ENCODE data around the gene SMPD2.

The SMPD2 gene

DNA sequence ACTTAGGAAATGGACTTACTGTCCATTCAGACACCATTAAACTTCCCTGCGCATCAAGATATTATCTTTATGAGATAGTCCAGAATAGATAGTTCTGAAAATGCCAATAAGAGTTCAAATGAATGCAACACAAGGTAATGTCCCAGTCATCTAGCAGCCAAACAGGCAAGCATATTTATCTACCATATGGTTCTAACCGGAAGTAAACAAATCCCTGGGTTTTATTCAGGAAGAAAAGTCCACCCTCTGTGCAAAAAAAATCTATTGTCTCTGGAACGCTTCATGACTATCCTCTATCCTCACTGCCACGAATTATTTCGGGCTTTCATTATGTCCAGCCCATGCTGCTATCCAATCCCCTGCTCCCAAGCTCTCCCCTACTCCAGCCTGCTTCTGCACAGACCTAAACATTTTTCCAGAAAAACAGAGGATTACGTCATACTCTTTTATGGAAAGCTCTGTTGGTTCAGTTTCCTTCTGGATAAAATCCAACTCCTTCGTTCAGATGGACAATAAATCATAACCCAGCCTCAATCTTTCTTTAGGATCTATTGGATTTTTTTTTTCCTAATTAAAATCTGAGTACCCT is 11.5 kb upstream of the SMPD2 start:
- H3K4me3 ChIP-seq (ENCODE audit: low read depth in 1 of 2, low read length in 2 of 2) = peak overlapping the region; percentile 2 to 41
- no peaks in the 10 kb centered on the region for H3K4me1 ChIP-seq (ENCODE audit: control insufficient read depth in 1 of 2, insufficient read depth in 2 of 2, low read length in 2 of 2)
- H3K27me3 ChIP-seq (ENCODE audit: low read depth, low read length) = no peaks in the 10 kb centered on the region
- H3K36me3 ChIP-seq (ENCODE audit: control insufficient read depth in 1 of 2, insufficient read depth in 2 of 2, low read length in 2 of 2) = no peaks in the 10 kb centered on the region
- H3K27ac ChIP-seq (ENCODE audit: low read length) = no peak overlapping the region
- H3K9me3 ChIP-seq (ENCODE audit: control insufficient read depth in 1 of 2, low read length in 2 of 2) = no peaks in the 10 kb centered on the region

DNA sequence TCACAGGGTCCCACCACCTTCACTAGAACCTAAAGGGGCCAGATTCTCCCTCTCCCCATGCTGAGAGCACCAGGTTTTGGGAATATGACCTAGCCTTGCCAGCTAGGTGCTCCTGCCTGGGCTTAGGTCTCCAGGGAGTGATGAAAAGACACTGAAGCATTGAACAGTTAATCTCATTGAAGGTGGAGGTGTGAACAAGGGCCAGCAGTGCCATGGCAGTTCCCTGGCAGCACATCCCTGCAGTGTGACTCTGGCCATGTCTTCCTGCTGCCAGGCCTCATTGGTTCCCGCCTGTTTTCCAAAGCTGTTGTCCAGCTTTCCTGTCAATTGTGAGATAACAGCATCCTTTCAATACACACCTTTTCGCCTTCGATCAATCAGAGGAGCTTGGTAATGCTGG is 11.0 kb upstream of the SMPD2 start:
- Histone ChIP-seq H3K9me3 (ENCODE audit: control insufficient read depth in 1 of 2, low read length in 2 of 2) (no peaks in the 10 kb centered on the region), H3K27ac (ENCODE audit: low read length) (no peak overlapping the region), H3K36me3 (ENCODE audit: control insufficient read depth in 1 of 2, insufficient read depth in 2 of 2, low read length in 2 of 2) (no peaks in the 10 kb centered on the region), H3K4me1 (ENCODE audit: control insufficient read depth in 1 of 2, insufficient read depth in 2 of 2, low read length in 2 of 2) (no peaks in the 10 kb centered on the region), H3K4me3 (ENCODE audit: low read depth in 1 of 2, low read length in 2 of 2) (no peak overlapping the region), H3K27me3 (ENCODE audit: low read depth, low read length) (no peaks in the 10 kb centered on the region)

DNA sequence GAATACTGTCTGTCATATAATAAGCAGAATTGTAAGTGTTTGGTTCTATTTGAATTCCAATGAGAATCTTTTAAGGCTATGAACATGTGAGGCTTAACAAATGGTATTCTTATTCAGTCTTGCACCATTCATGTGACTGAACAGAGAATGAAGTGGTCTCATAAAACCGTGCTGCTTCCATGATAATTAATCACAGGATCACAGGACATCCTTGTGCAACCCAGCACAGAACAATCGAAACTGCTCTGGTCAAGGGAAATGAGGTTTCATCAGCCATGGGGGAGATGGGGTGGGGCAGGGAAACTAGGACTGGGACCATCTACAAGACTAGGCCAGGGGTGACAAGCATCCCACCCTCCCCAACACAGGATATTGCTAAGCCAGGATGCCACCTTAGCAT is 6.1 kb upstream of the SMPD2 start:
- H3K27me3 ChIP-seq (ENCODE audit: low read depth, low read length) = no peaks in the 10 kb centered on the region
- H3K9me3 ChIP-seq (ENCODE audit: control insufficient read depth in 1 of 2, low read length in 2 of 2) = no peaks in the 10 kb centered on the region
- H3K4me3 ChIP-seq (ENCODE audit: low read depth in 1 of 2, low read length in 2 of 2) = no peak overlapping the region
- no peak overlapping the region for H3K27ac ChIP-seq (ENCODE audit: low read length)
- no peaks in the 10 kb centered on the region for H3K4me1 ChIP-seq (ENCODE audit: control insufficient read depth in 1 of 2, insufficient read depth in 2 of 2, low read length in 2 of 2)
- H3K36me3 ChIP-seq (ENCODE audit: control insufficient read depth in 1 of 2, insufficient read depth in 2 of 2, low read length in 2 of 2) = no peaks in the 10 kb centered on the region

DNA sequence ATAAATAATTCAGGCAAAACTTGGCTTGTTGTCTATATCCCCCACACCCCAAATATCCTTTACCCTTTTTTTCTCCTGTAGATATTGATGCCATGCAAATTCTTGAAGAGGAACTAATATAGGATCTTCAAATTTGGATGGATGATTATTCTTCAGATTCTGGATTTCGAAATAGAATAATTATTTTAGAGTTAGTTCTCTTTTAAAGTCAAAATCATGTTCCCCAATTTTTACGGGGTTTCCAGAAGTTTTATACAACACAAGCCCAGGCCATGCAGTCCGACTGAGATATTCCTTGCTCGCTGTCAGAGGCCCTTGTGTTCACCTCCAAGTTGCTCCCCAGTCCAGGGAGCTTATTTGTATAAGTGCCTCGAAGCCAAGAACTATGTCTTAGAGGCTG is 4.5 kb upstream of the SMPD2 start:
- H3K36me3 ChIP-seq (ENCODE audit: control insufficient read depth in 1 of 2, insufficient read depth in 2 of 2, low read length in 2 of 2) = no peaks in the 10 kb centered on the region
- no peaks in the 10 kb centered on the region for H3K4me1 ChIP-seq (ENCODE audit: control insufficient read depth in 1 of 2, insufficient read depth in 2 of 2, low read length in 2 of 2)
- no peak overlapping the region for H3K27ac ChIP-seq (ENCODE audit: low read length)
- no peak overlapping the region for H3K4me3 ChIP-seq (ENCODE audit: low read depth in 1 of 2, low read length in 2 of 2)
- no peaks in the 10 kb centered on the region for H3K27me3 ChIP-seq (ENCODE audit: low read depth, low read length)
- H3K9me3 ChIP-seq (ENCODE audit: control insufficient read depth in 1 of 2, low read length in 2 of 2) = no peaks in the 10 kb centered on the region

DNA sequence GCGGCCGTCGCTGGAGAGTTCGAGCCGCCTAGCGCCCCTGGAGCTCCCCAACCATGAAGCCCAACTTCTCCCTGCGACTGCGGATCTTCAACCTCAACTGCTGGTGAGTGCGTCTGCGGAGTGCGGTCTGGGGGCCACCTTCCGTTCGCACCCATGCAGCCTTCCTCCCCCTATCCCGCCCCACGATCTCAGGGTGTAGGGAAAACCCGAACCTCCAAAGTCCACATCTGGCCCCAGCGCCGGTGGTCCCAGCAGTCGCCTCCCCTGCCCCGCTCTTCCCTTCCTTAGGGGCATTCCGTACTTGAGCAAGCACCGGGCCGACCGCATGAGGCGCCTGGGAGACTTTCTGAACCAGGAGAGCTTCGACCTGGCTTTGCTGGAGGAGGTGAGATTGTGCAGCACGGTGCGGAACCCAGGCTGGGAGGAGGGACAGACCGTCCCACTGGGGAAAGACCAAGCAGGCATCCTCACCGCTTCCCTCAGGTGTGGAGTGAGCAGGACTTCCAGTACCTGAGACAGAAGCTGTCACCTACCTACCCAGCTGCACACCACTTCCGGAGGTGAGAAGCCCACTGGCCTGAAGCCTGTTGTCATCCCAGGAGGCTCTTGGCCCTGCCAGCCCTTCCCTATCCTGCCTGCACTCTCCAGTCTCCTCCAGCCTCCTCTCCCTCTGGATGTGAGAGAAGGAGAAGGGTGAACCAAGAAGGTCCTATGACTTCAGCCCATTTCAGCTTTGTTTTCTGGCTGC is 719 bp downstream of the SMPD2 start:
- peak overlapping the region; percentile 31 for H3K27ac ChIP-seq (ENCODE audit: low read length)
- peak overlapping the region; percentile 66 to 90 for H3K4me3 ChIP-seq (ENCODE audit: low read depth in 1 of 2, low read length in 2 of 2)
- H3K36me3 ChIP-seq (ENCODE audit: control insufficient read depth in 1 of 2, insufficient read depth in 2 of 2, low read length in 2 of 2) = peaks cover 17 to 23% of the 10 kb centered on the region in 2 donors
- no peaks in the 10 kb centered on the region for H3K27me3 ChIP-seq (ENCODE audit: low read depth, low read length)
- H3K9me3 ChIP-seq (ENCODE audit: control insufficient read depth in 1 of 2, low read length in 2 of 2) = no peaks in the 10 kb centered on the region
- H3K4me1 ChIP-seq (ENCODE audit: control insufficient read depth in 1 of 2, insufficient read depth in 2 of 2, low read length in 2 of 2) = peaks cover 6 to 12% of the 10 kb centered on the region in 2 donors

DNA sequence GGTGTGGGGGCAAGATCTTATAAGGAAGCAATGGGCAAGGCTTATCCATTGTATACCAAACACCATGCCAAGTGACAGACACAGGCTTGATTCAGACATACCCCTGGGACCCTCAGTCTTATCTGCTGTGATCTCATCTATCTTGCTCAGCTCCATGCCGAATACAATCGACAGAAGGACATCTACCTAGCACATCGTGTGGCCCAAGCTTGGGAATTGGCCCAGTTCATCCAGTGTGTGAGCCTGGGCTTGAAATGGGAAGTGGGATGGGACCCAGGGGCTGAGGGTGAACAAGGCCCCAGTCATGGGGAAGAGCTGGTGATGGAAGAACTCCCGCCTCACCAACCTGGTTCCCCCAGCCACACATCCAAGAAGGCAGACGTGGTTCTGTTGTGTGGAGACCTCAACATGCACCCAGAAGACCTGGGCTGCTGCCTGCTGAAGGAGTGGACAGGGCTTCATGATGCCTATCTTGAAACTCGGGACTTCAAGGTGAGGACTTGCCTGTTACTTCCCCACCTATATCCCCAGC is 1.9 kb downstream of the SMPD2 start:
- no peak overlapping the region for H3K4me3 ChIP-seq (ENCODE audit: low read depth in 1 of 2, low read length in 2 of 2)
- no peak overlapping the region for H3K27ac ChIP-seq (ENCODE audit: low read length)
- no peaks in the 10 kb centered on the region for H3K27me3 ChIP-seq (ENCODE audit: low read depth, low read length)
- H3K9me3 ChIP-seq (ENCODE audit: control insufficient read depth in 1 of 2, low read length in 2 of 2) = no peaks in the 10 kb centered on the region
- H3K4me1 ChIP-seq (ENCODE audit: control insufficient read depth in 1 of 2, insufficient read depth in 2 of 2, low read length in 2 of 2) = peaks cover 6 to 12% of the 10 kb centered on the region in 2 donors
- H3K36me3 ChIP-seq (ENCODE audit: control insufficient read depth in 1 of 2, insufficient read depth in 2 of 2, low read length in 2 of 2) = peaks cover 23 to 31% of the 10 kb centered on the region in 2 donors

DNA sequence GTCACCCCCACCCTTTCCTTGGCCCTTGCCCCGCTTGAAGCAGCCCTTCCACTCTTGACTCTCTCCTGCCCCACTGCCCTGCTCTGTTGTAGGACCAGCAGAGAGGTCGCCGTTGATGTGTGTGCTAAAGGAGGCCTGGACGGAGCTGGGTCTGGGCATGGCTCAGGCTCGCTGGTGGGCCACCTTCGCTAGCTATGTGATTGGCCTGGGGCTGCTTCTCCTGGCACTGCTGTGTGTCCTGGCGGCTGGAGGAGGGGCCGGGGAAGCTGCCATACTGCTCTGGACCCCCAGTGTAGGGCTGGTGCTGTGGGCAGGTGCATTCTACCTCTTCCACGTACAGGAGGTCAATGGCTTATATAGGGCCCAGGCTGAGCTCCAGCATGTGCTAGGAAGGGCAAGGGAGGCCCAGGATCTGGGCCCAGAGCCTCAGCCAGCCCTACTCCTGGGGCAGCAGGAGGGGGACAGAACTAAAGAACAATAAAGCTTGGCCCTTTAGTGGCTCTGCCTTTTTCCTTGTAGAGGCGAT is 3.0 kb downstream of the SMPD2 start:
- H3K9me3 ChIP-seq (ENCODE audit: control insufficient read depth in 1 of 2, low read length in 2 of 2) = no peaks in the 10 kb centered on the region
- H3K27ac ChIP-seq (ENCODE audit: low read length) = no peak overlapping the region
- no peaks in the 10 kb centered on the region for H3K27me3 ChIP-seq (ENCODE audit: low read depth, low read length)
- H3K4me1 ChIP-seq (ENCODE audit: control insufficient read depth in 1 of 2, insufficient read depth in 2 of 2, low read length in 2 of 2) = peaks cover 6 to 12% of the 10 kb centered on the region in 2 donors
- no peak overlapping the region for H3K4me3 ChIP-seq (ENCODE audit: low read depth in 1 of 2, low read length in 2 of 2)
- H3K36me3 ChIP-seq (ENCODE audit: control insufficient read depth in 1 of 2, insufficient read depth in 2 of 2, low read length in 2 of 2) = peaks cover 23 to 31% of the 10 kb centered on the region in 2 donors

DNA sequence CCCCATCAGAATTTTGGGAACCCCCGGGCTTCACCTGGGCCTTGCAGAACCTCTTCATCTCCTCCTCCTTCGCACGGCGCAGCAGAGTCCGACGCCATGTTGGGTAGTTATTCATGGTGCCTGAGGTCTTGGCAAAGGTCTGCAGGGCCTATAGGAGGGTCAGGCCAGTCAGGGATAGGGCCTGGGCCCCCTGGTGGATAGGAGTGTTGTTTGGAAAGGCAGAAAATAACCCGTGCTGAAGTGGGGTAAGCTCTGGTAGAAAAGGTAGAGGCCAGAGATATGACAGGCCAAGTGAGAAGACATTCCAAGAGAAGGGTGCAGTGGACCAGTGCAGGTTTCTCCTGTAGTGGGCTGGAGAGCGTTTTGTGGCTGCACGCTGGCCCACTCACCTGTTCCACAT is 4.9 kb downstream of the SMPD2 start:
- H3K4me3 ChIP-seq (ENCODE audit: low read depth in 1 of 2, low read length in 2 of 2) = no peak overlapping the region
- peaks cover 23 to 31% of the 10 kb centered on the region in 2 donors for H3K36me3 ChIP-seq (ENCODE audit: control insufficient read depth in 1 of 2, insufficient read depth in 2 of 2, low read length in 2 of 2)
- peaks cover 6 to 12% of the 10 kb centered on the region in 2 donors for H3K4me1 ChIP-seq (ENCODE audit: control insufficient read depth in 1 of 2, insufficient read depth in 2 of 2, low read length in 2 of 2)
- no peaks in the 10 kb centered on the region for H3K9me3 ChIP-seq (ENCODE audit: control insufficient read depth in 1 of 2, low read length in 2 of 2)
- no peak overlapping the region for H3K27ac ChIP-seq (ENCODE audit: low read length)
- H3K27me3 ChIP-seq (ENCODE audit: low read depth, low read length) = no peaks in the 10 kb centered on the region

DNA sequence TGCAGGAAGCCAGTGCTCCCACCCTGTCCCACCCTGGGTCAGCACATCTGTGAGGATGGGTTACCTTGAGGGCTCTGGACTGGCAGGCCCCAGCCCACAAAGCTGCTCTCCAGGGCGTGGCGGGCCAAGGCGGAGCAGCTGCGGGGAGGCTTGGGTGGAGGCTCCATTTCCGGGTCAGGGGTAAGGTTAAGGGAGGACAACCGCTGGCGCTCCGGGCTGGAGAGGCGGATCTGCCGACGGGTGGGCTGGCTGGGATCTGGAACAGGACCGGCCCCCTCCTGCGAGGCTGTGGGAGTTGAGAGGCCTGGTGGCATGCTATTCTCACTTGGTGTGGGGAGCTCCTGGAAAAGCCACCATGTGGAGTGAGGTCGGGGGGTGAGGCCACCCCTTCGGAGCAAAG is 5.5 kb downstream of the SMPD2 start:
- no peaks in the 10 kb centered on the region for H3K9me3 ChIP-seq (ENCODE audit: control insufficient read depth in 1 of 2, low read length in 2 of 2)
- peaks cover 23 to 31% of the 10 kb centered on the region in 2 donors for H3K36me3 ChIP-seq (ENCODE audit: control insufficient read depth in 1 of 2, insufficient read depth in 2 of 2, low read length in 2 of 2)
- H3K4me1 ChIP-seq (ENCODE audit: control insufficient read depth in 1 of 2, insufficient read depth in 2 of 2, low read length in 2 of 2) = peaks cover 6 to 12% of the 10 kb centered on the region in 2 donors
- H3K27me3 ChIP-seq (ENCODE audit: low read depth, low read length) = no peaks in the 10 kb centered on the region
- H3K4me3 ChIP-seq (ENCODE audit: low read depth in 1 of 2, low read length in 2 of 2) = no peak overlapping the region
- H3K27ac ChIP-seq (ENCODE audit: low read length) = no peak overlapping the region

DNA sequence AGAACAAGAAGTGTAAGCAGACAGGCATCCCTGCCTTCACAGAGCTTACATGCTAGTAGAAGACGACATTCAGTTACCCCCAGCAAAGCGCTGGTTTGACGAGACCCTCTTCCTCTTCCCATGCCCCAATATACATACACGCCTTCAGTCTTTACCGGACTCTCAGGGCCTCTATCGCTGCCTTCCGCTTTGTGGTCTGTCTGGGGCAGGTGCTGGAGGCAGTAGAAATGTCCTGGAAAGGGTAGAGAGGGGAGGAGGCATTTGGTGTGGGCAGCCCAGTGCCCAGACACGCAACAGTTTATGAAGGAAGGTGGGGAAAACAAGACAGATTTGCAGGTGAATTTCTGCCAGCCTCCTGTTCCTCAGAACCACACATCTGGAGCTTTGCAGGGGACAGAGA is 6.0 kb downstream of the SMPD2 start:
- no peak overlapping the region for H3K4me3 ChIP-seq (ENCODE audit: low read depth in 1 of 2, low read length in 2 of 2)
- no peaks in the 10 kb centered on the region for H3K27me3 ChIP-seq (ENCODE audit: low read depth, low read length)
- H3K27ac ChIP-seq (ENCODE audit: low read length) = no peak overlapping the region
- peaks cover 3 to 9% of the 10 kb centered on the region in 2 donors for H3K4me1 ChIP-seq (ENCODE audit: control insufficient read depth in 1 of 2, insufficient read depth in 2 of 2, low read length in 2 of 2)
- peaks cover 23 to 31% of the 10 kb centered on the region in 2 donors for H3K36me3 ChIP-seq (ENCODE audit: control insufficient read depth in 1 of 2, insufficient read depth in 2 of 2, low read length in 2 of 2)
- no peaks in the 10 kb centered on the region for H3K9me3 ChIP-seq (ENCODE audit: control insufficient read depth in 1 of 2, low read length in 2 of 2)

DNA sequence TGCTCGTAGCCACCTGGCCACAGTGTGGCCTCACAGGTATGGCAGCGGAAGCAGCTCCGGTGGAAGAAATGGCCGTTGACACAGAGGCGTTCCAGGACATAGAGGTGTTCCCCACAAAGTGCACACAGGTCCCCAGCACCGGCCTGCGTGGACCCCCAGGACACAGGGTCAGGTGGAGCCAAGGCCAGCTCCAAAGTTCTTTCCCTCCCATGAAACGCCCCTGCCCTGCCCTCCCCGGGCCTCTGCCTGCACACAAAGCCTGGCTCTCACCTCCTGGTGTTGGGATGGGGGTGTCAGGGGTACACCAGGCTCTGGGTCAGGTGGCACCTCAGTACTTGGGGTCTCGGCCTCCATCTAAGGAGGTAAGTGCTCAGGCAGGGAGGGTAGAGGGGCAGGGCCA is 6.6 kb downstream of the SMPD2 start:
- H3K4me1 ChIP-seq (ENCODE audit: control insufficient read depth in 1 of 2, insufficient read depth in 2 of 2, low read length in 2 of 2) = peaks cover 0 to 3% of the 10 kb centered on the region in 2 donors
- no peak overlapping the region for H3K4me3 ChIP-seq (ENCODE audit: low read depth in 1 of 2, low read length in 2 of 2)
- no peaks in the 10 kb centered on the region for H3K9me3 ChIP-seq (ENCODE audit: control insufficient read depth in 1 of 2, low read length in 2 of 2)
- no peak overlapping the region for H3K27ac ChIP-seq (ENCODE audit: low read length)
- peaks cover 23 to 31% of the 10 kb centered on the region in 2 donors for H3K36me3 ChIP-seq (ENCODE audit: control insufficient read depth in 1 of 2, insufficient read depth in 2 of 2, low read length in 2 of 2)
- H3K27me3 ChIP-seq (ENCODE audit: low read depth, low read length) = no peaks in the 10 kb centered on the region
